ENCODE measurements around the gene PHF24.

PHF24 gene

GRCh38 chr9:34990908-34991606, 33.0 kb downstream of the PHF24 start:
- Mint-ChIP-seq H3K27me3 (ENCODE audit: low read depth, poor library complexity) (peaks cover 2% of the 10 kb centered on the region), H3K4me3 (peak overlapping the region; percentile 86), H3K27ac (peak overlapping the region; percentile 91), H3K4me1 (peaks cover 89% of the 10 kb centered on the region), H3K9me3 (no peaks in the 10 kb centered on the region), H3K36me3 (ENCODE audit: low read depth) (peaks cover 5% of the 10 kb centered on the region)
- no peak for DNase-seq
- TF ChIP-seq CTCF (IDR thresholded peaks at IDR 0.05): no peak

GRCh38 chr9:34991607-34992375, 33.7 kb downstream of the PHF24 start:
- H3K27ac Mint-ChIP-seq: peak overlapping the region; percentile 62
- no peaks in the 10 kb centered on the region for H3K9me3 Mint-ChIP-seq
- no peak for TF ChIP-seq CTCF (IDR thresholded peaks at IDR 0.05)
- peak overlapping the region; percentile 56 for H3K4me3 Mint-ChIP-seq
- peaks cover 2% of the 10 kb centered on the region for H3K27me3 Mint-ChIP-seq (ENCODE audit: low read depth, poor library complexity)
- H3K4me1 Mint-ChIP-seq: peaks cover 88% of the 10 kb centered on the region
- peaks cover 8% of the 10 kb centered on the region for H3K36me3 Mint-ChIP-seq (ENCODE audit: low read depth)
- DNase-seq: peak; percentile 45

- no peak for TF ChIP-seq CTCF (IDR thresholded peaks at IDR 0.05)
- H3K4me3 Mint-ChIP-seq: peak overlapping the region; percentile 56
- peaks cover 88% of the 10 kb centered on the region for H3K4me1 Mint-ChIP-seq
- H3K9me3 Mint-ChIP-seq: no peaks in the 10 kb centered on the region
- H3K27ac Mint-ChIP-seq: peak overlapping the region; percentile 62
- no peak for DNase-seq
- peaks cover 12% of the 10 kb centered on the region for H3K36me3 Mint-ChIP-seq (ENCODE audit: low read depth)
- peaks cover 2% of the 10 kb centered on the region for H3K27me3 Mint-ChIP-seq (ENCODE audit: low read depth, poor library complexity)
These were observed 34.4 kb downstream of the PHF24 start for GRCh38 chr9:34992376-34992951.

- H3K4me1 Mint-ChIP-seq: peaks cover 90% of the 10 kb centered on the region
- no peak overlapping the region for H3K4me3 Mint-ChIP-seq
- peaks cover 12% of the 10 kb centered on the region for H3K36me3 Mint-ChIP-seq (ENCODE audit: low read depth)
- no peak for TF ChIP-seq CTCF (IDR thresholded peaks at IDR 0.05)
- peak overlapping the region; percentile 85 for H3K27ac Mint-ChIP-seq
- DNase-seq: no peak
- peaks cover 2% of the 10 kb centered on the region for H3K27me3 Mint-ChIP-seq (ENCODE audit: low read depth, poor library complexity)
- H3K9me3 Mint-ChIP-seq: no peaks in the 10 kb centered on the region
These were observed 35.6 kb downstream of the PHF24 start for GRCh38 chr9:34993502-34994259.

GRCh38 chr9:34994260-34994899, 36.3 kb downstream of the PHF24 start:
- peak; percentile 46 for DNase-seq
- H3K36me3 Mint-ChIP-seq (ENCODE audit: low read depth): peaks cover 12% of the 10 kb centered on the region
- H3K9me3 Mint-ChIP-seq: no peaks in the 10 kb centered on the region
- TF ChIP-seq CTCF (IDR thresholded peaks at IDR 0.05): peak; percentile 58
- H3K4me3 Mint-ChIP-seq: no peak overlapping the region
- H3K27ac Mint-ChIP-seq: no peak overlapping the region
- peaks cover 2% of the 10 kb centered on the region for H3K27me3 Mint-ChIP-seq (ENCODE audit: low read depth, poor library complexity)
- H3K4me1 Mint-ChIP-seq: peaks cover 83% of the 10 kb centered on the region

All from nephron progenitor cell (in vitro differentiated cells).